ENCODE results near the gene SMIM26.
A peak's percentile ranks its signal among the peaks of the same experiment; 100 is the strongest.

Gene SMIM26

DNA sequence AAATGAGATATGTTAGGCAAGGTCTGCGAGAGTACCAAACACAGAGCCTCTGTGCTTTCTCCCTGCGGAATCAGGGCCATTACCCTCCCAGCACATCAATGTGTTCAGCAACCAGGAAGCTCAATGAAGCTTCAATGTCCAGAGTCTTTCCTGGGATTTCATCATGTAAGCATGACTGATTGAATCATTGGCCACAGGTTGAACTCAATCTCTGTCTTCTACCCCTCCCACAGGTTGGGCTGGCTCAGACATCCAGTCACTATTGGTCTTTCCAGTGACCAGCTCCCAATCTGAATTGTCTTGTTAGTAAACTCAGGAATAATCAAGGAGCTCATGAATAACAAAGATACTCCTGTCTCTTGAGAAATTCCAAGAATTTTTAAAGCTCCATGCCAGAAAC is 17.9 kb downstream of the SMIM26 start:
- DNase-seq = no peak

GRCh38 chr20:18587665-18588573 is 20.7 kb downstream of the SMIM26 start, which contains the start of gene DTD1:
Gene DTD1, plus strand, starts transcription at chr20:18588054. Its CDS starts 19 bp downstream, at chr20:18588073.
- DNase-seq = peak; percentile 87 to 89

DNA sequence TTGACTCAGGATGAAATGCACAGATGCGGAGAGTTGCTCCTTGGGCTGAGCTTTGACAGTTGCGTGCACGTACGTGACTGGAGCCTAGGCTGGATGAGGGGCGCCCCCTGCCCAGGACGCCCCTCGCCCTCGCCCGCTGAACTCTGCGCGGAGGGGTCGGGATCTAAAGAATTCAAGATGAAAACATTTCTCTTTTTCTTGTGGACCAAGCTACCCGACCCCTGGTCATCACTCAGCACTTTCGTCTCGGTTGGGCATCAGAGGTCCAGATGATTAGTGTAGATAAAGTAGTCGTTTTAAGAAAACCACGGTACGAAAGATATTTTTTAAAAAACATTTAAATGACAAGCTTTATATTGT is 21.3 kb downstream of the SMIM26 start:
- no peak for DNase-seq

GRCh38 chr20:18589941-18590674 is 22.9 kb downstream of the SMIM26 start:
- no peak for DNase-seq

DNA sequence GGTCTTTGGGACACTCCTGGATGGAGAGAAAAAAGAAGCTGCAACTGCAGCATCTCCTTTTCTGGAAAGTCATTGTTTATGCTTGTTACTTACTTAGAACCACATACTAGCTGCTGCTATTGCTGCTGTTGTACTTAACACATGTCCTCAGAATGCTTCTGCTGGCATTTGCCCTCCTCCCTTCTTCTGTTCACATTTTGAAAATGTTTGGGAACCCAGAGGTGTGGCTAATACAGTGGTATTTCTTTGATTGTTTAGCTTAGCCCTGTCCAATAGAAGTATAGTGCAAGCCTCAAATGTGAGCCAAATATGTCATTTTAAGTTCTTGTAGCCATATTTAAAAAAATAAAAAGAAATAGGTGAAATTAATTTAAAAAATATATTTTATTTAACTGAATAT is 29.0 kb downstream of the SMIM26 start:
- DNase-seq = no peak

- no peak for DNase-seq
These were observed 42.5 kb downstream of the SMIM26 start for GRCh38 chr20:18609741-18610140.

DNA sequence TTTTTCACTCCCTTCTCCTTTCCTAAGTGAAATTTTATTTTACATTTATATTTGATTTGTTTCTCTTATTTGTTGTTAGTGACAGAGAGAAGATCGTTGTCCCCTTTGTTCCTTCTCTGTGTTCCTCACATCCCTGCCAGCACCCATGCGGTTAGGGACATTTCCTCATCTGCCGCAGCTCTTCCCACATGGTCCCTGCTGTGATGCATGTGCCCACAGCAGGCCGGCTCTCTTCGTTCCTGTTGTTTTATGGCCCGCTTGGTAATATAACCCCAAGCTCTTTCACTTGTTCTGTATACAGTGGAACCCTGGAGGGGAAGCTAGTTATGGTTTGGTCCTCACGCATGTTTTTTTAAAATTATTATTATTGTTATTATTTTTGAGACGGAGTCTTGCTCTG is 44.3 kb downstream of the SMIM26 start:
- DNase-seq = no peak

- DNase-seq = no peak
These were observed 46.3 kb downstream of the SMIM26 start for GRCh38 chr20:18613553-18613952.

- no peak for DNase-seq
These were observed 47.0 kb downstream of the SMIM26 start for GRCh38 chr20:18614244-18614643.

- no peak for DNase-seq
These were observed 47.9 kb downstream of the SMIM26 start for GRCh38 chr20:18615020-18615650.

Data from CD4-positive, alpha-beta T cell treated with Interleukin-1 beta for 1 hour (primary cell).